Ovary (tissue), 9 donors: ENCODE data around the gene MTM1. TPM values are rescaled to one million over a fixed set of nuclear protein-coding genes. Genes with fewer than 3 reads are reported as not detected.

Experiments used
- DNase-seq, 5 donors: peaks; one replicate each; pipeline ENCODE4 v3.0.0-alpha.2; 2019 to 2020
- H3K27ac ChIP-seq, 2 donors: fragments of 200-600 bp; one replicate each; pipeline versions ENCODE4 v1.5.1 to v1.8.0; 2019 to 2022
- H3K27me3 ChIP-seq: fragments of 200-600 bp; one replicate; pipeline ENCODE4 v1.8.0; 2022
- H3K36me3 ChIP-seq: fragments of 200-600 bp; sonication (generic); one replicate; pipeline ENCODE4 v1.5.1; 2019
- H3K4me1 ChIP-seq: one replicate; pipeline ENCODE4 v1.8.1; 2013; ENCODE audit warnings: mild to moderate bottlenecking, moderate library complexity; ENCODE audit not compliant: insufficient read depth
- H3K4me3 ChIP-seq: fragments of 200-600 bp; sonication (generic); one replicate; pipeline ENCODE4 v1.5.1; 2017
- H3K9me3 ChIP-seq, 2 donors: fragments of 200-600 bp in 1 of 2; sonication (generic) in 1 of 2; one replicate each; pipeline versions ENCODE4 v1.5.1 to v1.8.1; 2013 to 2019; ENCODE audit warnings: mild to moderate bottlenecking in 1 of 2, moderate library complexity in 1 of 2
- CTCF ChIP-seq, 3 donors: fragments of 450-650 bp in 2 of 3; fragments of 200-600 bp in 1 of 3; IDR thresholded peaks; one replicate each; pipeline versions ENCODE4 v1.5.1 to v1.8.0; 2016 to 2022; ENCODE audit warnings: antibody characterized with exemption in 3 of 3, mild to moderate bottlenecking in 1 of 3
- EP300 ChIP-seq: sonication (generic); formaldehyde crosslinking; IDR thresholded peaks from one replicate; pipeline ENCODE4 v1.6.1; 2017; ENCODE audit warnings: antibody characterized with exemption
- POLR2A ChIP-seq: fragments of 450-650 bp; IDR thresholded peaks from one replicate; pipeline ENCODE4 v1.6.1; 2017; ENCODE audit warnings: antibody characterized with exemption, mild to moderate bottlenecking, moderate library complexity
- WGBS, 3 donors: extraction: QIAGEN DNeasy Blood & Tissue Kit in 1 of 3; methylation state at CpG; one replicate each; pipeline versions ENCODE4 v1.1.5 to v1.1.7; 2013 to 2017; 5-methylcytosine and 5-hydroxymethylcytosine counted together
- intact Hi-C, 4 donors: fragments of 100-400 bp; cut with DNase I; formaldehyde crosslinking; loops; one replicate each; pipeline versions ENCODE4 v1.11.0 to v1.15.1; 2022 to 2023
- polyA plus RNA-seq, 2 donors: library from polyadenylated mRNA; stranded (reverse); fragments of 200-250 nt in 1 of 2; fragments of 350-450 nt in 1 of 2; fragmentation: Illumina TruSeq in 1 of 2; extraction: RNeasy Lipid Tissue Mini Kit (QIAGEN cat#74804) in 1 of 2; gene quantifications; one replicate each; pipeline ENCODE4 v1.2.3, GENCODE V29; 2013 to 2014
- total RNA-seq, 7 donors: library from RNA; depleted of rRNA in 2 of 7; stranded (reverse); fragments of >200 nt in 2 of 7; fragmentation: NEBNext Ultra II Directional in 3 of 7; extraction: Animal tissue kit (Norgen Biotek cat#: 25700) in 3 of 7; gene quantifications; one replicate each; pipeline versions ENCODE4 v1.1.0 to v1.2.4, GENCODE V29; 2016 to 2023
- donor health status: DM: no; HTN: no; CAD: no; lungs with moderate emphysema.
- donor health status: DM: no; HTN: no; CAD: no.
- donor health status: Bipolar disorder and iron deficiency.
- donor health status: DM: yes; HTN: yes; CAD: no.
- donor health status: DM: no; HTN: no; CAD: no.
- donor health status: DM: yes; HTN: yes; CAD: no.

Gene MTM1
- total and polyA plus RNA-seq, 9 donors: 8.8 to 28.3 (median 23.4) TPM

DNA sequence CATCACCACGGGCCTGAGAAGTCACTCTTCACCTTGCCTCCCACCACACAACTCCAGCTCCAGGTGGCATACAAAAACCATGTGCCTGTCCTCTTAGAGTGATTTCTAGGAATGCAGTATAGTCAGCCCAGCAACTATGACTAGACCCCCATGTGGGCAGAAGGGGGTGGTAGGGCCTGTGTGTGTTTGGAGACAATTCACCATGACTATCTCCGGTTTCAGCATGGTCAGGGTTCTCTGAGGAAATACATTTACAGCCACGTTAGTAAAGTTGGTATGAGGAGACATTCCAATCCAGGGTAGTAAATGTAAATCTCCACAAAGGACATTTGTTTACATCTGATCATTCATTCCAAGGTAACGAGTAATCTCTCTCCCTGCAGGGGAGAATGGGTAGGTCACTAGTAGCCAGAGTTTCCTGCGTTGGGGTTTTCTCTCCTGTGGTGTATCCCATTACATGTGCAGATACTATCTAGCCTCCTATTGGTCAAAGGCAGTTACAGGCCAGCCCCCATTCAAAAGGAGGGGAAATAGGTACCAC, 120.6 kb downstream of the MTM1 start:
- DNase-seq: no peak
- WGBS, 3 donors: 52 to 67% (median 55%) methylated on average over 5 of the region's 5 CpGs
- intact Hi-C loops: loop anchor here in 2 of 4 donors (10.0 kb wide), 2 partner anchors 324 to 724 kb away; partner anchors contain the start of gene MAMLD1 (in 1 of the 2)
- H3K4me1 ChIP-seq: no peaks in the 10 kb centered on the region
- no peaks in the 10 kb centered on the region for H3K9me3 ChIP-seq
- no peaks in the 10 kb centered on the region for H3K36me3 ChIP-seq
- no peak overlapping the region for H3K4me3 ChIP-seq
- no peak for TF ChIP-seq EP300
- TF ChIP-seq CTCF (IDR thresholded peaks at IDR 0.05): no peak
- no peak for TF ChIP-seq POLR2A
- H3K27me3 ChIP-seq: no peaks in the 10 kb centered on the region
- H3K27ac ChIP-seq: no peak overlapping the region

- DNase-seq: no peak
- no peaks in the 10 kb centered on the region for H3K9me3 ChIP-seq
- TF ChIP-seq EP300: no peak
- TF ChIP-seq POLR2A: no peak
- no peak for TF ChIP-seq CTCF (IDR thresholded peaks at IDR 0.05)
- H3K4me3 ChIP-seq: no peak overlapping the region
- H3K4me1 ChIP-seq: no peaks in the 10 kb centered on the region
- H3K36me3 ChIP-seq: no peaks in the 10 kb centered on the region
- H3K27ac ChIP-seq: no peak overlapping the region
- no peaks in the 10 kb centered on the region for H3K27me3 ChIP-seq
- intact Hi-C loops: no loop called here
These were observed 121.7 kb downstream of the MTM1 start for GRCh38 chrX:150690126-150690525.

DNA sequence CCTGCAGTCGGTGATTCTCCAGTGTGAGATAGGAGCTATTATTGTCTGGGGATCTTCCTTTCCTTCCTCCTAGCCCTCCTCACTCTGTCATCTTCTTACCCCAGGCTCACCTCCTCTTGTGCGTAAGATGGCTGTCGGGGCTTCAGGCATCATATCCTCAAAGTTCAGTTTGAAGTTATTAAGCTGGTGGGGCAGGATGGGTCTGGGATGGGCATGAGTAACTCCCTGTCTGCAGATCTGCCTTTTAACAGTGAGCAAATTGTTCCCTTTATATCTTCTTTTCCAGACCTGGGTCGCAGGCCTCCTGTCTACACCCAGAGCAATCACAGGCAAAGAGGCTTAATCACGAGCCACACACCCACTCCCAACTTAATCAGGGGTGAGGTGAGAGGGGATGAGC, 123.9 kb downstream of the MTM1 start:
- Histone ChIP-seq H3K9me3 (no peaks in the 10 kb centered on the region), H3K4me1 (no peaks in the 10 kb centered on the region), H3K27me3 (no peaks in the 10 kb centered on the region), H3K27ac (peak overlapping the region in 1 of 2 donors; percentile 73), H3K36me3 (no peaks in the 10 kb centered on the region), H3K4me3 (no peak overlapping the region)
- WGBS, 3 donors: 52 to 64% (median 57%) methylated on average over 5 of the region's 5 CpGs
- intact Hi-C loops: no loop called here
- TF ChIP-seq EP300 (no peak), CTCF (IDR thresholded peaks at IDR 0.05) (no peak), POLR2A (no peak)
- no peak for DNase-seq

DNA sequence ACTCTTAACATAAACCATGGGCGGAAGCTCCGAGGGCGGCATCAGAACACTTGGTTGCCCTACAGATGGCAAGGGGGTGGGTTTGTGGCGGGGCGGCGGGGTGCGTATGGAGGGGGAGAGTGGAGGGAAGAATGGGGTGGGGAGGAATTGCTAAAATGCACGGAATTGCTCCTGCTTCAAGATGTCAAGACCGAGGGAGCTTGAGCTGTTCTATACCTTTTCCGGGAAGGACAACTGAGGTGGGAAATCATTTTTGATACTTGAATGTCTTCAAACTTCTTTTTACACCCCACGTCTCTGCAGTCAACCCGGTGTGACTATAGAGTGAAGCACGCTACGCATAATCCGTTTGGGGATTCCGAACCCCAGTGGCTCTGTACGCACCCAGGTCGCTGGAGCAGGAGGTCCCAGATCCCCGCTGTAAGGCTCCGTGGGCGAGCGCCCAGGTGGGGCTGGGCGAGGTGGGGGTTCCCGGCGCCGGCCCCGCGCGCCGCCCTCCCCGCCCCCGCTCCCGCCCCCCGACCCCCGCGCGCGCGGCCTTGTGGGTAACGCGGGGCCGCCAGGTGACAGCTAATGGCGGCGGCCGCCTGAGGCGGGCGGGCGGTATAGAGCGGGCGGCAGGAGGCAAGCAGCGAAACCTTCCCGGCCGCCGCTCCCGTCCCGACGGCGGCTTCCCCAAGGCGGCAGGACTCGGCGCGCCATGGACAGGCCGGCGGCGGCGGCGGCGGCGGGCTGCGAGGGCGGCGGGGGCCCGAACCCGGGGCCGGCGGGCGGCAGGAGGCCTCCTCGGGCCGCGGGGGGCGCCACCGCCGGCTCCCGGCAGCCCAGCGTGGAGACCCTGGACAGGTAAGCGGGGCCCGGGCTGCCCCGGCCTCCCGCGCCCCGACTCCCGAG, 124.7 kb downstream of the MTM1 start, which contains the start of gene MTMR1:
Gene MTMR1 (plus strand): TSS at position 566 of the 894 bp plus-strand sequence. CDS start 135 bp downstream, at position 701.
- intact Hi-C loops: no loop called here
- Histone ChIP-seq H3K27ac (peak within 1 kb of the TSS; percentile 73 to 85), H3K4me1 (no peaks in the 10 kb centered on the region), H3K9me3 (no peaks in the 10 kb centered on the region), H3K36me3 (no peaks in the 10 kb centered on the region), H3K4me3 (peak within 1 kb of the TSS; percentile 58), H3K27me3 (no peaks in the 10 kb centered on the region)
- TF ChIP-seq CTCF (IDR thresholded peaks at IDR 0.05): no peak
- no peak for TF ChIP-seq POLR2A
- TF ChIP-seq EP300: no peak
- WGBS, 3 donors: 26 to 43% (median 35%) methylated on average over 69 to 90 of the region's 92 CpGs
- peak; percentile 35 to 64 (median 54) for DNase-seq
